Measurements from ENCODE around the gene ANKS1B.

GRCh38 chr12:99444859-99445316, 539.8 kb downstream of the ANKS1B start:
- TF ChIP-seq POLR2A (IDR thresholded peaks at IDR 0.05; ENCODE audit: low read length) = no peak
- TF ChIP-seq GATA1 (IDR thresholded peaks at IDR 0.05; ENCODE audit: low read depth, low read length) = no peak

Measured in erythroblast (primary cell).